Measurements from ENCODE around the gene NOC2L. TPM values are rescaled to one million over a fixed set of nuclear protein-coding genes. Genes with fewer than 3 reads are reported as not detected.
A peak's percentile ranks its signal among the peaks of the same experiment; 100 is the strongest.

Gene NOC2L
- total and polyA plus RNA-seq, 9 of the 15 experiments (the other 6 are each of a cell fraction or from before 2014, with no cell fraction given), result 4.0 to 410 (median 200) TPM

DNA sequence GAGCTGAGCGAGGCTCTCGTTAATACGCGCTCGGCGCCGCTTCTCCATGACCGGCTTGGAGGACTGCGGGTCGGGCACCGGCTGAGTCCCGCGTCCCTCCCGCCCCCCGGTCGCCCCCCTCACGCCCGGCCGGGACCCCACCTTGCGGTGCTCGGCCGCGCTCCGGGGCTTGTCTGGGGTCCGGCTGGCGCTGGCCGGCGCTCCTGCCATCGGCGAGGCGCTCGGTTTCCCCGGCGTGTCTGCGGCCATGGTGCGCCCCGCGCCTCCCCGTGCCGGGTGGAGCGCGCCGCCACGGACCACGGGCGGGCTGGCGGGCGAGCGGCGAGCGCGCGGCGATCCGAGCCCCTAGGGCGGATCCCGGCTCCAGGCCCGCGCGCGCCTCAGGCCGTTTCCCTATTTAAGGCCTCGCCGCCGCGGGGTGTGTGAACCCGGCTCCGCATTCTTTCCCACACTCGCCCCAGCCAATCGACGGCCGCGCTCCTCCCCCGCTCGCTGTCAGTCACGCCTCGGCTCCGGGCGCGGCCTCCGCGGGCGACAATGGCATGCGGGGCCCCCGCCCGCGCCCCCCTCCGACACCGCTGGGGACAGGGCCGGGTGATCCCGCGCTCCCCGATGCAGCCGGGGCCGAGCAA lies 40.8 kb upstream of the NOC2L start, which contains the start of gene HES4 (continued):
- peak; percentile 83; the same call in 1 of the 2 replicates for TF ChIP-seq E2F1 (CRISPR knock-in tag; IDR thresholded peaks at IDR 0.05)
- peak; percentile 63; the same call in 1 of the 2 replicates for TF ChIP-seq KLF13 (tag; IDR thresholded peaks at IDR 0.05; ENCODE audit: borderline replicate concordance, low read depth)
- no peak for TF ChIP-seq NFE2L1 (tag; IDR thresholded peaks at IDR 0.05; ENCODE audit: borderline replicate concordance, low read depth)
- no peak for TF ChIP-seq XRCC3 (IDR thresholded peaks at IDR 0.05)
- no peak for TF ChIP-seq MIER1 (IDR thresholded peaks at IDR 0.05; ENCODE audit: low read depth)
- TF ChIP-seq, protein P1, sequence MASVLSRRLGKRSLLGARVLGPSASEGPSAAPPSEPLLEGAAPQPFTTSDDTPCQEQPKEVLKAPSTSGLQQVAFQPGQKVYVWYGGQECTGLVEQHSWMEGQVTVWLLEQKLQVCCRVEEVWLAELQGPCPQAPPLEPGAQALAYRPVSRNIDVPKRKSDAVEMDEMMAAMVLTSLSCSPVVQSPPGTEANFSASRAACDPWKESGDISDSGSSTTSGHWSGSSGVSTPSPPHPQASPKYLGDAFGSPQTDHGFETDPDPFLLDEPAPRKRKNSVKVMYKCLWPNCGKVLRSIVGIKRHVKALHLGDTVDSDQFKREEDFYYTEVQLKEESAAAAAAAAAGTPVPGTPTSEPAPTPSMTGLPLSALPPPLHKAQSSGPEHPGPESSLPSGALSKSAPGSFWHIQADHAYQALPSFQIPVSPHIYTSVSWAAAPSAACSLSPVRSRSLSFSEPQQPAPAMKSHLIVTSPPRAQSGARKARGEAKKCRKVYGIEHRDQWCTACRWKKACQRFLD (CRISPR knock-in tag; IDR thresholded peaks at IDR 0.05), result no peak
- TF ChIP-seq, protein P2, sequence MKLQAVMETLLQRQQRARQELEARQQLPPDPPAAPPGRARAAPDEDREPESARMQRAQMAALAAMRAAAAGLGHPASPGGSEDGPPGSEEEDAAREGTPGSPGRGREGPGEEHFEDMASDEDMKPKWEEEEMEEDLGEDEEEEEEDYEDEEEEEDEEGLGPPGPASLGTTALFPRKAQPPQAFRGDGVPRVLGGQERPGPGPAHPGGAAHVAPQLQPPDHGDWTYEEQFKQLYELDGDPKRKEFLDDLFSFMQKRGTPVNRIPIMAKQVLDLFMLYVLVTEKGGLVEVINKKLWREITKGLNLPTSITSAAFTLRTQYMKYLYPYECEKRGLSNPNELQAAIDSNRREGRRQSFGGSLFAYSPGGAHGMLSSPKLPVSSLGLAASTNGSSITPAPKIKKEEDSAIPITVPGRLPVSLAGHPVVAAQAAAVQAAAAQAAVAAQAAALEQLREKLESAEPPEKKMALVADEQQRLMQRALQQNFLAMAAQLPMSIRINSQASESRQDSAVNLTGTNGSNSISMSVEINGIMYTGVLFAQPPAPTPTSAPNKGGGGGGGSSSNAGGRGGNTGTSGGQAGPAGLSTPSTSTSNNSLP (IDR thresholded peaks at IDR 0.05; ENCODE audit: borderline replicate concordance, low read depth, low read length), result no peak
- TF ChIP-seq REST (IDR thresholded peaks at IDR 0.05; ENCODE audit: borderline replicate concordance), result no peak
- TF ChIP-seq REST (CRISPR knock-in tag; IDR thresholded peaks at IDR 0.05; ENCODE audit: low read depth), result no peak
- TF ChIP-seq PRMT5 (CRISPR knock-in tag; IDR thresholded peaks at IDR 0.05), result no peak
- TF ChIP-seq ZNF766 (CRISPR knock-in tag; conservative IDR thresholded peaks at IDR 0.05), result no peak
- TF ChIP-seq SFPQ (IDR thresholded peaks at IDR 0.05; ENCODE audit: low read depth, low read length), result no peak
